ENCODE data around the gene PLA2G10. TPM values are rescaled to one million over a fixed set of nuclear protein-coding genes. Genes with fewer than 3 reads are reported as not detected.
A peak's percentile ranks its signal among the peaks of the same experiment; 100 is the strongest.

Gene PLA2G10
- total RNA-seq, 1 experiment from 2014 or later: 5.8 TPM

DNA sequence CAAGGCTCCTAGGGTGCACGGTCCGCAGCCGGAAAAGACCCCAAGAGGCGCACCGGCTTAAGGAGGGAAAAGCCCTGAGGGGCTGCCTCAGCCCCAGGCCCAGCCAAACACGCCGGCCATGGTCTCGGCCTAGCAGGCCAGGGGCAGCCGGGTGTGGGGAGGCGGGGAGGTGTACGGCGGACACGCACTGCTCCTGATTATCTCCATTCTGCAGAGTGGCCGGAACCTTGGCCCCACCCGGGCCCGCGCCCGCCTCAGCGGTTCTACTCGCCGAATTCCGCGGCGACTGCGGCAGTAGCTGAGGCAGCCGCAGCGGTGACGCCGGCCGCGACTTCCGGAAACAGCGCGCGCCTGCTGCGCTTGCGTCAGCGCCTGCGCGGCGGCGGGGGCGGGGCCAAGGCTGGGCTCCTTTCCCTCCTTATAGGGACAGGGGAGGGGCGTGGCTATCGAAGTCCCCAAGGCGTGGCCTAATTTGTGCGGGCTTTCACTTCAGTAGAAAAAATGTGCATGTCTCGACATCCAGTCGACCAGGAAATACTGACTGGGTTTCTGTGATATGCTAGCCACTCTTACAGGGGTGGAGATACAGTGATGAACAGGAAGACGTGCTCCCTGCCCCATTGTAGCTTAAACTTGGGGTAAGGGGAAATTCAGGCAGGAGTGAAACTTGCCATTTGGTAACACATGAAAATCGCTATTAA, 64.0 kb downstream of the PLA2G10 start, which contains the start of gene PARN:
Gene PARN, minus strand, starts transcription at position 342 of the 701 bp plus-strand sequence. Its CDS starts 135 bp downstream, at position 207.
- Histone ChIP-seq H4K20me1 (ENCODE audit: insufficient read depth) (peaks cover 10% of the 10 kb centered on the region), H2AFZ (peak within 1 kb of the TSS; percentile 88), H3K79me2 (ENCODE audit: low read depth) (peaks cover 45% of the 10 kb centered on the region), H3K9me2 (ENCODE audit: insufficient read depth) (no peaks in the 10 kb centered on the region), H3K27me3 (ENCODE audit: insufficient read depth, low read depth) (no peaks in the 10 kb centered on the region), H3F3A (ENCODE audit: insufficient read depth, low read depth) (peaks cover 18% of the 10 kb centered on the region), H3K36me3 (ENCODE audit: low read depth) (peaks cover 17% of the 10 kb centered on the region), H3K9me3 (ENCODE audit: insufficient read depth, low read depth) (no peaks in the 10 kb centered on the region), H3K27ac (peak within 1 kb of the TSS; percentile 76), H3K4me3 (peak within 1 kb of the TSS; percentile 92), H3K4me1 (replicated peaks; ENCODE audit: insufficient read depth) (peaks cover 33% of the 10 kb centered on the region), H3K4me2 (peak within 1 kb of the TSS; percentile 97)
- TF ChIP-seq, protein P1, sequence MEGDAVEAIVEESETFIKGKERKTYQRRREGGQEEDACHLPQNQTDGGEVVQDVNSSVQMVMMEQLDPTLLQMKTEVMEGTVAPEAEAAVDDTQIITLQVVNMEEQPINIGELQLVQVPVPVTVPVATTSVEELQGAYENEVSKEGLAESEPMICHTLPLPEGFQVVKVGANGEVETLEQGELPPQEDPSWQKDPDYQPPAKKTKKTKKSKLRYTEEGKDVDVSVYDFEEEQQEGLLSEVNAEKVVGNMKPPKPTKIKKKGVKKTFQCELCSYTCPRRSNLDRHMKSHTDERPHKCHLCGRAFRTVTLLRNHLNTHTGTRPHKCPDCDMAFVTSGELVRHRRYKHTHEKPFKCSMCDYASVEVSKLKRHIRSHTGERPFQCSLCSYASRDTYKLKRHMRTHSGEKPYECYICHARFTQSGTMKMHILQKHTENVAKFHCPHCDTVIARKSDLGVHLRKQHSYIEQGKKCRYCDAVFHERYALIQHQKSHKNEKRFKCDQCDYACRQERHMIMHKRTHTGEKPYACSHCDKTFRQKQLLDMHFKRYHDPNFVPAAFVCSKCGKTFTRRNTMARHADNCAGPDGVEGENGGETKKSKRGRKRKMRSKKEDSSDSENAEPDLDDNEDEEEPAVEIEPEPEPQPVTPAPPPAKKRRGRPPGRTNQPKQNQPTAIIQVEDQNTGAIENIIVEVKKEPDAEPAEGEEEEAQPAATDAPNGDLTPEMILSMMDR (conservative IDR thresholded peaks at IDR 0.05): no peak
- TF ChIP-seq EZH2 (IDR thresholded peaks at IDR 0.05; ENCODE audit: low read depth): no peak
- intact Hi-C loops (cut with micrococcal nuclease; ENCODE audit: unreplicated experiment): no loop called here
- no TSS peak for BruUV-seq (replicated peaks)
- ChIA-PET POLR2A (ENCODE audit: unreplicated experiment) (interaction anchor here (0.6 to 0.9 kb wide), 3 partner anchors 155 to 813 kb away, joined by 3 to 7 read pairs (median 3); no protein-coding TSS in a partner anchor), CTCF (no interaction called here)
- peak; percentile 95 to 99 for DNase-seq

DNA sequence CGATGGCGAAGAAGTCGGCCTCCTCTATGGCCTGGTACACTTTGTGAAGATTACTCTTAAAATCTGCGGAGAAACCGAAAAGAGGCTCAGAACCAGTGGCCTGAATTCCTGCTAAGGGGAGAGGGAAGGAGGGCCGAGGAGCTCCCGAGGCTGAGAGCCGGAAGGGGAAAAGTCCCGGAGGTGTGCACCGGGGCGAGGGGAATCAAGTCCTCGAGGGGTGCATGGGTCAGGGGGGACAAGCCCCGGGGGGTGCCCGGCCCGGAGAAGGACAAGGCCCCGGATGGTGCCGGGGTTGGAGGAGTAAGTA, 64.5 kb downstream of the PLA2G10 start:
- Histone ChIP-seq H3K9me3 (ENCODE audit: insufficient read depth, low read depth) (no peaks in the 10 kb centered on the region), H3K4me1 (replicated peaks; ENCODE audit: insufficient read depth) (peaks cover 33% of the 10 kb centered on the region), H3K9me2 (ENCODE audit: insufficient read depth) (no peaks in the 10 kb centered on the region), H3K4me2 (peak overlapping the region; percentile 97), H3K36me3 (ENCODE audit: low read depth) (peaks cover 17% of the 10 kb centered on the region), H2AFZ (peak overlapping the region; percentile 88), H3F3A (ENCODE audit: insufficient read depth, low read depth) (peaks cover 13% of the 10 kb centered on the region), H4K20me1 (ENCODE audit: insufficient read depth) (peaks cover 5% of the 10 kb centered on the region), H3K79me2 (ENCODE audit: low read depth) (peaks cover 40% of the 10 kb centered on the region), H3K27ac (peak overlapping the region; percentile 76), H3K4me3 (peak overlapping the region; percentile 92), H3K27me3 (ENCODE audit: insufficient read depth, low read depth) (no peaks in the 10 kb centered on the region)
- ChIA-PET POLR2A (ENCODE audit: unreplicated experiment) (no interaction called here), CTCF (interaction anchor here (0.6 kb wide), 1 partner anchor 67 kb away, joined by 6 read pairs; no protein-coding TSS in a partner anchor)
- intact Hi-C loops (cut with micrococcal nuclease; ENCODE audit: unreplicated experiment): no loop called here
- TSS peak; percentile 9 for BruUV-seq (replicated peaks)
- no peak for TF ChIP-seq EZH2 (IDR thresholded peaks at IDR 0.05; ENCODE audit: low read depth)
- TF ChIP-seq, protein P1 (conservative IDR thresholded peaks at IDR 0.05): no peak
- no peak for DNase-seq

GRCh38 chr16:14628806-14629611, 65.1 kb downstream of the PLA2G10 start:
- Histone ChIP-seq H3K27me3 (ENCODE audit: insufficient read depth, low read depth) (no peaks in the 10 kb centered on the region), H3K9me3 (ENCODE audit: insufficient read depth, low read depth) (no peaks in the 10 kb centered on the region), H3F3A (ENCODE audit: insufficient read depth, low read depth) (peaks cover 8% of the 10 kb centered on the region; the same call in 1 of the 2 replicates), H3K36me3 (ENCODE audit: low read depth) (peaks cover 17% of the 10 kb centered on the region), H4K20me1 (ENCODE audit: insufficient read depth) (no peaks in the 10 kb centered on the region), H3K4me2 (peak overlapping the region; percentile 97), H2AFZ (peak overlapping the region; percentile 88; the same call in 1 of the 2 replicates), H3K27ac (no peak overlapping the region), H3K79me2 (ENCODE audit: low read depth) (peaks cover 34% of the 10 kb centered on the region), H3K4me1 (replicated peaks; ENCODE audit: insufficient read depth) (peaks cover 29% of the 10 kb centered on the region), H3K4me3 (peak overlapping the region; percentile 92), H3K9me2 (ENCODE audit: insufficient read depth) (no peaks in the 10 kb centered on the region)
- DNase-seq: no peak
- intact Hi-C loops (cut with micrococcal nuclease; ENCODE audit: unreplicated experiment): no loop called here
- TF ChIP-seq, protein P1 (conservative IDR thresholded peaks at IDR 0.05): no peak
- no peak for TF ChIP-seq EZH2 (IDR thresholded peaks at IDR 0.05; ENCODE audit: low read depth)
- ChIA-PET CTCF (interaction anchor here (0.6 kb wide), 1 partner anchor 67 kb away, joined by 6 read pairs; no protein-coding TSS in a partner anchor), POLR2A (ENCODE audit: unreplicated experiment) (no interaction called here)
- no TSS peak for BruUV-seq (replicated peaks)

All from PC-9 (cell line).